ENCODE measurements around the gene SPRYD3. TPM values are rescaled to one million over a fixed set of nuclear protein-coding genes. Genes with fewer than 3 reads are reported as not detected.

SPRYD3 gene
- total RNA-seq, 1 donor from 2014 or later: 28.3 TPM

DNA sequence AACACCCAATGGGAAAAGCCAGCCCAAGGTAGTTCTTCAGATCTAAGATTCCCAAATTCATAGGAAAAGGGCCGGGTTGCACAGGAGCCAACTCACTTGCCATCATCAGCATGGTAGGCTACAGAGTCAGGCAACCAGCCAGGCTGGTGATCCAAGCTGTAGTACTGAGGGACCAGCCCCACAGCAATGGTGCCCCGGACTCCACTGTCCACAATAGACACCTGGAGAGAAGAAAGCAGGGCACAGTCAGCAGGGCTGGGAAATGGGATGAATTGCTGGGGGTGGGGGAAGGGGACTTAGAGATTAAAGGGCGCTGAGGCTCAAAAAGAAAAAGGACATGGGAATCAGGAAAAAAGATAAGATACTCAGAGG lies 4.2 kb downstream of the SPRYD3 start:
- Mint-ChIP-seq H3K4me3 (ENCODE audit: unreplicated experiment) (no peak overlapping the region), H3K4me1 (ENCODE audit: unreplicated experiment) (peaks cover 48% of the 10 kb centered on the region), H3K36me3 (ENCODE audit: unreplicated experiment) (peaks cover 40% of the 10 kb centered on the region), H3K27me3 (ENCODE audit: unreplicated experiment) (no peaks in the 10 kb centered on the region), H3K9me3 (ENCODE audit: unreplicated experiment) (no peaks in the 10 kb centered on the region), H3K27ac (ENCODE audit: unreplicated experiment) (no peak overlapping the region)
- DNase-seq (ENCODE audit: extremely low spot score, unreplicated experiment): no peak
- TF ChIP-seq, protein P1, sequence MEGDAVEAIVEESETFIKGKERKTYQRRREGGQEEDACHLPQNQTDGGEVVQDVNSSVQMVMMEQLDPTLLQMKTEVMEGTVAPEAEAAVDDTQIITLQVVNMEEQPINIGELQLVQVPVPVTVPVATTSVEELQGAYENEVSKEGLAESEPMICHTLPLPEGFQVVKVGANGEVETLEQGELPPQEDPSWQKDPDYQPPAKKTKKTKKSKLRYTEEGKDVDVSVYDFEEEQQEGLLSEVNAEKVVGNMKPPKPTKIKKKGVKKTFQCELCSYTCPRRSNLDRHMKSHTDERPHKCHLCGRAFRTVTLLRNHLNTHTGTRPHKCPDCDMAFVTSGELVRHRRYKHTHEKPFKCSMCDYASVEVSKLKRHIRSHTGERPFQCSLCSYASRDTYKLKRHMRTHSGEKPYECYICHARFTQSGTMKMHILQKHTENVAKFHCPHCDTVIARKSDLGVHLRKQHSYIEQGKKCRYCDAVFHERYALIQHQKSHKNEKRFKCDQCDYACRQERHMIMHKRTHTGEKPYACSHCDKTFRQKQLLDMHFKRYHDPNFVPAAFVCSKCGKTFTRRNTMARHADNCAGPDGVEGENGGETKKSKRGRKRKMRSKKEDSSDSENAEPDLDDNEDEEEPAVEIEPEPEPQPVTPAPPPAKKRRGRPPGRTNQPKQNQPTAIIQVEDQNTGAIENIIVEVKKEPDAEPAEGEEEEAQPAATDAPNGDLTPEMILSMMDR (IDR thresholded peaks at IDR 0.05): no peak

DNA sequence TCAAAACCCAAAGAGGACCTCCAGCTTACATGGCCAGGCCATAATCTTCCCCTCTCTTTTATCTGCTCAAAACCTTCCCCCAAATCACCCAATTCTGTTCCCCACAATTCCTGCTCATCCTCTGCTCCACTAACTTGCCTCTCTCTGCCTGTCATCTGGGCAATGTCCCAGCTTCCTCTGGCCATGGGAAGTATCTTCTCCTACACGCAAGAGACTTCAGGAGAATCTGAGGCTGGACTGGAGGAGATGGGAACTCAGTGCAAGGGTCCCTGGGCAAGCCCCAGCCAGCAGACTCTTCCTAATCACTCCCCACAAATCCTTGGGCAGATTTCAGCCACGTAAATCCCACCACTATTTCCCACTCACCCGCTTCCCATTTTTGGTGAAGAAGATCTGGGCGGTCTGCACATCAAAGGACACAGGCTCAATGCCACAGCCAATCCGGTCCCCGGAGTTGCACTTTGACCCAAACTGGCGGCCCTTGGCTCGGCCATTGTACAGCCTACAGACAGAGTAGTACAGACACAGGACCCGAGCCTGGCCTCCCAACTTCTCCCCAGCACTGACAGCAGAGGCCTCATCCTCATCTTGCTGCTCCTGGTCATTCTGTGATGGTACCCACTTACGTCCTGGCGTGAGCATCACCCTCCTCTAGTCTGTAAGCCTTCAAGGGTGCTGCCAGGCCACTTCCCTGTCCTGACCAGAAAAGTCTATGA lies 4.7 kb downstream of the SPRYD3 start:
- Mint-ChIP-seq H3K27me3 (ENCODE audit: unreplicated experiment) (no peaks in the 10 kb centered on the region), H3K36me3 (ENCODE audit: unreplicated experiment) (peaks cover 40% of the 10 kb centered on the region), H3K4me3 (ENCODE audit: unreplicated experiment) (no peak overlapping the region), H3K9me3 (ENCODE audit: unreplicated experiment) (no peaks in the 10 kb centered on the region), H3K27ac (ENCODE audit: unreplicated experiment) (peak overlapping the region; percentile 15), H3K4me1 (ENCODE audit: unreplicated experiment) (peaks cover 48% of the 10 kb centered on the region)
- DNase-seq (ENCODE audit: extremely low spot score, unreplicated experiment): no peak
- TF ChIP-seq, protein P1 (IDR thresholded peaks at IDR 0.05): no peak

DNA sequence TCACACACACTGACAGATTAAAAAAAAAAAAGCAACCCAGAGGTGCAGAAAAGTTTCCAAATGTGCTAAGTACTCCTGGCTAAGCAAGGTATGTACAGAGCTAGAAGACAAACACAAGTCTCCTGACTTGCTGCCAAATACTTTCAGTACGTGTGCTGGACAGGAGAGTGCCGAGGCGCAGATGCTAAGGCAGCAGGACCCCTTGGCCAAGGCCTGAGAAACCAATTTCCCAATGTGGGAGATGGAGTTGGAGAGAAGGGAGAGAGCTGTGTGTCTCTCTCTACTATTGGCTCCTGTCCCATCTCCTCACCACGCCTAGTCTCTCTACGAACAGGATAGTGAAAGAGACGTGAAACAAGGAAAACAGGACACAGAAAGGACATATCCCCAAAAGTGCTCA lies 5.3 kb downstream of the SPRYD3 start:
- peak overlapping the region; percentile 15 for H3K27ac Mint-ChIP-seq (ENCODE audit: unreplicated experiment)
- no peaks in the 10 kb centered on the region for H3K9me3 Mint-ChIP-seq (ENCODE audit: unreplicated experiment)
- peaks cover 52% of the 10 kb centered on the region for H3K4me1 Mint-ChIP-seq (ENCODE audit: unreplicated experiment)
- TF ChIP-seq, protein P1 (IDR thresholded peaks at IDR 0.05): no peak
- H3K27me3 Mint-ChIP-seq (ENCODE audit: unreplicated experiment): no peaks in the 10 kb centered on the region
- peaks cover 40% of the 10 kb centered on the region for H3K36me3 Mint-ChIP-seq (ENCODE audit: unreplicated experiment)
- DNase-seq (ENCODE audit: extremely low spot score, unreplicated experiment): no peak
- H3K4me3 Mint-ChIP-seq (ENCODE audit: unreplicated experiment): no peak overlapping the region

DNA sequence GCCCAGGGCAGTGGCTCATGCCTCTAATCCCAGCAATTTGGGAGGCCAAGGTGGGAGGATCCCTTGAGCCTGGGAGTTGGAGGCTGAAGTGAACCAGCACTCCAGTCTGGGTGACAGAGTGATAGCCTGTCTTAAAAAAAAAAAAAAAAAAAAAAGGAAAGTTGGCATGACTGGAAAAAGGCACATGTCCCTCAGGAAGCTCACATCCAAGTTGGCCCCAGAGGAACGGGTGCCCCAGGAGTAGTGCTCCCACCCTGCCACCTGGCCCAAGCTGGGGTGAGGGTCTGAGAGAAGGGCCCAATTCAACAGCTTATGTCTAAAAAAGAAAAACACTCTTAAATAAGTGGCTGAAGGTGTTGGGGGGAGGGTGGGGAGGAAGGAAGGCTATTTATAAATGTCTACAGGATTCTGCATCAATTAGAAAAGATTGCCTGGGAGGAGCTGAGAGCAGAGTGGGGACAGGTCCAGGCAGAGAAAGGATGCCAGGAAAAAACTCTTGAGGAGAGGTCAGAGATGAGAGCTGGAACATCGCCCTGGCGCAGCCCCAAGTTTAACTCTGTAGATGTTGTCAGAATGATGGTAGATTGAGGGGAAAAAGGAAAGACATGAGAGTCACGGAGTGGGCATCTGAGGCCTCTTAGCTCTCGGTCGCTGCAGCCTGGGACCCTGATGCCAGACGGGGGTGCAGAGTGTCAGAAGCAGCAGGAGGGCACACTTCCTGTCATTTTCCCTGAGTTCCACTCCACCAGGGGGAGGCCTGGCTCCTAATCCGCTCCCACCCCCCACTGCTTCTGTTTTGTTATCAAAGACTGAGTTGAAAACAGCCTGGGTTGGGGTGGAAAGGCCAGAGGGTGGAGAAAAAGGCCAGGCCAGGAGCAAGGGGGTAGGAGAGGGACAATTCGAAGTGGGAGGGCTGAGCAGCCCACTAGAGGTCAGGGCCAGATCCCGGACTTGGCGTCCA lies 7.3 kb downstream of the SPRYD3 start:
- no peak for DNase-seq (ENCODE audit: extremely low spot score, unreplicated experiment)
- peak overlapping the region; percentile 30 for H3K4me3 Mint-ChIP-seq (ENCODE audit: unreplicated experiment)
- peak overlapping the region; percentile 67 for H3K27ac Mint-ChIP-seq (ENCODE audit: unreplicated experiment)
- H3K9me3 Mint-ChIP-seq (ENCODE audit: unreplicated experiment): no peaks in the 10 kb centered on the region
- H3K36me3 Mint-ChIP-seq (ENCODE audit: unreplicated experiment): peaks cover 37% of the 10 kb centered on the region
- H3K4me1 Mint-ChIP-seq (ENCODE audit: unreplicated experiment): peaks cover 59% of the 10 kb centered on the region
- H3K27me3 Mint-ChIP-seq (ENCODE audit: unreplicated experiment): no peaks in the 10 kb centered on the region
- TF ChIP-seq, protein P1 (IDR thresholded peaks at IDR 0.05): peak; percentile 30

Data from osteocyte (in vitro differentiated cells).